ENCODE measurements around the gene ARMC8.
"Not testable (repeated sequence)": the region's sequence is repeated elsewhere in the genome, so short reads cannot be mapped to it uniquely, and the experiment has no call there.

ARMC8 gene, protein sequence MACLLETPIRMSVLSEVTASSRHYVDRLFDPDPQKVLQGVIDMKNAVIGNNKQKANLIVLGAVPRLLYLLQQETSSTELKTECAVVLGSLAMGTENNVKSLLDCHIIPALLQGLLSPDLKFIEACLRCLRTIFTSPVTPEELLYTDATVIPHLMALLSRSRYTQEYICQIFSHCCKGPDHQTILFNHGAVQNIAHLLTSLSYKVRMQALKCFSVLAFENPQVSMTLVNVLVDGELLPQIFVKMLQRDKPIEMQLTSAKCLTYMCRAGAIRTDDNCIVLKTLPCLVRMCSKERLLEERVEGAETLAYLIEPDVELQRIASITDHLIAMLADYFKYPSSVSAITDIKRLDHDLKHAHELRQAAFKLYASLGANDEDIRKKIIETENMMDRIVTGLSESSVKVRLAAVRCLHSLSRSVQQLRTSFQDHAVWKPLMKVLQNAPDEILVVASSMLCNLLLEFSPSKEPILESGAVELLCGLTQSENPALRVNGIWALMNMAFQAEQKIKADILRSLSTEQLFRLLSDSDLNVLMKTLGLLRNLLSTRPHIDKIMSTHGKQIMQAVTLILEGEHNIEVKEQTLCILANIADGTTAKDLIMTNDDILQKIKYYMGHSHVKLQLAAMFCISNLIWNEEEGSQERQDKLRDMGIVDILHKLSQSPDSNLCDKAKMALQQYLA

DNA sequence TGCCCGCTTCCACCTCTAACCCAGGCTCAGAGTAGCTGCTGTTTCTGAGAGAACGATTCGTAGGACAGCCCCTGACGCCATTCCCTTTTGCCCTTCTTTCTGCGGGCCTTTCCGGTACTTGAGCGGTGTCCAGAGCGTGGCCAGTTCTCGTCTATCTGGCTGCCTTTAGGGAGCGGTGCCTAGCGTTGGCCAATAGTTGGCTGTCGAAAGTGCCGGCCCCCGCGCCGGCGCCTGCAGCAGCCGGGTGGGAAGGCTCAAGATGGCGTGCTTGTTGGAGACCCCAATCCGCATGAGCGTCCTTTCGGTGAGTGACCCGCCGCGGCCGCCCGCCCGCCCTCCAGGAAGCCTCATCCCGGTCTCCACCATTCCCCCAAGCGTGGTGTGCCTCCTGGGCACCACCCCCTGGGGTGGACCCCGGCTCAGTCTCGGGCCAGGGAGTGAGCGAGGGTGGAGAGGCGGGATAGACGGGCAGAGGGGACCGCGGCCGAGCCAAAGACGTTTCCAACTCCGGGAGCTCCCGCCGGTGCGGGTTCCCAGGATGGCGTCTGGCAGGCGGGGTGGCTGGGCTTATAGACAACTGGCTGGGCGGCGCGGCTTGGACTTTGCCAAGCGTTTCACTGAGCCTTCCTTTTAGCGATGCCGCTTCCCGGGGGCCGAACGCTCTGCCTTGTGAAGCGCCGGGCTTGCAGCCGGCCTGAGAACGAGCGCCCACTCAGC is at the start of gene ARMC8:
TSS of gene ARMC8 (plus strand) at position 6 of the 717 bp plus-strand sequence. CDS start at position 260, 254 bp downstream.
- no peak for DNase-seq

DNA sequence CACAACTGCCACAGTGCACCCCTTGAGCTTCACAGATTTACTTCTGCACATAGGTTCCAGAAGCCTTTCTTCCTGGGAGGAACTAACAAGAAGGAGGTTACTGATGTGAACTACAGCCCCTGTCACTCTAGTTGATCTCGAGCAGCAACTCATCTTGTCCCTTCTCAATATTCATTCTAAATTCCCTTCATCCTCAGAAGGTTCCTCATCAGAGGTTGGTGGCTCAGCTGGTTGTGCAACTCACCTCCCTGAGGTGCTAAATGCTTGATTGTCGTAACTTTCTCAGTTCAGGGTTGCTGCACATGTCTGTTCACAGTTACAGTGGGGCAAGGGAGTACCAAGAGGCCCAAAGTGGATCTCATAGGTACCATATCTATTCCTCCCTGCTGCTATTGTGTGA is 49.2 kb upstream of the ARMC8 start:
- no peak for DNase-seq

DNA sequence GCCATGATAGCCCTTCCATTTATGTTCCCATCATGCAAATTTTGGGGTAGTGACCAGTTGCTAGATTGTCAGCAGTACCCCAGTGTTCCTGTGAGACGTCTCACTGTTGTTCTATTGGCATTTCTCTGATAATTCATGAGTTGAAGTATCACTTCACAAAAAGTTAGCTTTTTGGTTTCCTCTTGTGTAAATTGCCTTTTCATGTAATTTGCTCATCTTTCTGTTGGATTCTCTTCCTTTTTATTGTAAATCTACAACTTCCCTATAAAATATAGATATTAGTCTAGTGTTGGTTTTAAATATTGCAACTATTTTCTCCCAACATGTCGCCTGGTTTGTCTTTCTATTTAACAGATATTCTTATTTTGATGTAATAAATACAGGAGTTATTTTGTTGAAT is 47.4 kb upstream of the ARMC8 start:
- DNase-seq: no peak

DNA sequence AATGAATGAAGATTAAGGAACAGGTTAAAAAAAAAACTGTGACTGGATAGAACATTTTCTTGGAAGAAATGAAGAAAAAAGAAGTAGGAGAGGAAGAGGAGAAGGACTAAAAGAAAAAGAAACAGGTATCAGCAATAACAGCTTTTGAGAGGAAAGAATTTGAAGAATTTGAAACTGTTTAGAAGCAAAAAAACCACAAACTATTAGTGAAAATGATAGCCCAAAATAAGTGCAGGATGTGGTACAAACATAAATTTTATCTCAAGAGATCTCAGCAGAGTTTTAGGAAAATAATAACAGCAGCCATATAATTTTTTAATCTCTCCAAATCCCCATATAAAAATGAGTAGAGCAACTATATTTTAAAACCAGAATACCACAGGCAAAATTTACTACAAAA is 46.2 kb upstream of the ARMC8 start:
- no peak for DNase-seq

DNA sequence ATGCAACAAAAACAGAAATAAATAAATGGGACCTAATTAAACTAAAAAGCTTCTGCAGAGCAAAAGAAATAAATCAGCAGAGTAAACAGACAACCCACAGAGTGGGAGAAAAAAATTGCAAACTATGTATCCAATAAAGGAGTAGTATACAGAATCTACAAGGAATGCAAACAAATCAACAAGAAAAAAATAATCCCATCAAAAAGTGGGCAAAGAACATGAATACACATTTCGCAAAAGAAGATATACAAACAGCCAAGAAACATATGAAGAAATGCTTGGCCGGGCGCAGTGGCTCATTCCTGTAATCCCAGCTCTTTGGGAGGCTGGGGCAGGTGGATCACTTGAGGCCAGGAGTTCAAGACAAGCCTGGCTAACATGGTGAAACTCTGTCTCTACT is 44.9 kb upstream of the ARMC8 start:
- not testable (repeated sequence) for DNase-seq

DNA sequence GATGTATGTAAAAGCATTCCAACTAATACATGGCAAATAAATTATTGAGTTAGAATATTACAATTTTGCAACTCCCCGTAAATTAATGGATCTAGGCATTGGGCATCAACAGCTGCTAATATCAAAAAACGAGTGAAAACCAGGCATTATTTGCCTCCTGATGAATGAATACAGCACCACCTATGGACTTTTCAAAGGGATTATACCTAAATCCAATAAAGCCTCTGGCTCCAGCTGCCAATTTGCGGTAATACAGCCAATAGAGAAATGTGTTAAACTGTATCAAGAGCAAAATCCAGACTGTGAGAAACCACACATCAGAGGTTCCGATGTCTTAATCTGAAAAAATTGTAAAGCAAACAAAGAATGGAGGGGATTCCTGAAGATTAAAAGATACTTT is 38.6 kb upstream of the ARMC8 start:
- DNase-seq: no peak

DNA sequence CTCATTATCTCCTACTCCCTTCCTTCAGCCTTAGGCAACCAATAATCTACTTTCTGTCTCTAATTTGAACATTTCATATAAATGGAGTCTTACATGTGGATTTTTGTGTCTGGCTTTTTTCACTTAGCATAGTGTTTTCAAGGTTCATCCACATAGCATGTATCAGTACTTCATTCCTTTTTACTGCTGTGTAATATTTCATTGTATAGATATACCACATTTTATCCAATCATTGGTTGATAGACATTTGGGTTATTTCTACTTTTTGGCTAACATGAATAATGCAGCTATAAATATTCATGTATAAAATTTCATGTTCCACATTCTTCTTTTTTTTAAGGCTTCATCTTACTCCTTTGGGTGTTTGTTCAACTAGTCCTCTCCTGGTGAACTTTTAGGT is 32.6 kb upstream of the ARMC8 start:
- DNase-seq: no peak

DNA sequence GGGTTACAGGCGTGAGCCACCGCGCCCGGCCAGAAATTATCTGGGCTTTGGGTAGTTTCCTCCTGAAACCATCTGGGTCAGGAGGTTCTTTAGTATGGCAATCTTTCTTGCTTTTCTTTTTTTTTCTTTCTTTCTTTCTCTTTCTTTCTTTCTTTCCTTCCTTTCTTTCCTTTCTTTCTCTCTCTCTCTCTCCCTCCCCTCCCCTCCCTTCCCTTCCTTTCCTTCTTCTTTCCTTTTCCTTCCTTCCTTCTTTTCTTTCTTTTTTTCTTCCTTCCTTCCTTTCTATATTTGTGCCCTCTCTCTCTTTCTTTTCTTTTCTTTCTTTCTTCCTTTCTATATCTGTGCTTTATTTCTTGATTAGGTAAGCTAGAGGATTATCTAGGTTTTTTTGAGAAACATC is 29.4 kb upstream of the ARMC8 start:
- DNase-seq: no peak

DNA sequence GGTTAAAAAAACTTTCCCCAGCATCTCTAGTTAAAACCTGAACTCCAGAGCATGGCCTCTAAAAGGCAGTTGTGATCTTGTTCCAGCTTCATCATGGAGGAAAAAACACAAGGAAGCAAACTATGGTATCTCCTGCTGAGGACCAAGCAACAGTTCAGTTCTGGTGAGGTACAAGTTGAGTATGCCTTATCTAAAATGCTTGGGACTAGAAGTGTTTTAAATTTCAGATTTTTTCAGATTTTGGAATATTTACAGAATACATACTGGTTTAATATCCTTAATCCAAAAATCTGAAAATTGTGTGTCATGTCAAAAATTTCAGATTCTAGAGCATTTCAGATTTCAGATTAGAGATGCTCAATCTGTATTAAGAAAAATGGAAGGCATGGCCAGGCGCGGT is 22.0 kb upstream of the ARMC8 start:
- DNase-seq: no peak

DNA sequence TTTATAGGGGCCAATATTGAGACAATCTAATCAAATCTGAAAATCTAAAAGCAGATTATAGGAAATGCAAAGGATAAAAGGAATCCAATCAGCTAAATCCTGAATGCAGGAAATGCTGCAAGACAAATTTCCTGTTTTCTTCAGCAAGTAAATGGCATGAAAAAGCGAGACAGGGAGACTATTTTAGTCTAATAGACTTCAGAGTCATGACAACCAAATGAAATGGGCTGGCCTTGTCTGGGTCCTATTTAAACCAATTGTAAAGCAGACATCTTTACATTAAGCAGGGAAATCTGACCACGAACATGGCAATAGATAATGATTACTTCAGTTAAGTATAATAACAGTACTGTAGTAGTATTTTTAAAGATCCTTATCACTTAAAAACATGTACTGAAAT is 14.5 kb upstream of the ARMC8 start:
- DNase-seq: no peak

DNA sequence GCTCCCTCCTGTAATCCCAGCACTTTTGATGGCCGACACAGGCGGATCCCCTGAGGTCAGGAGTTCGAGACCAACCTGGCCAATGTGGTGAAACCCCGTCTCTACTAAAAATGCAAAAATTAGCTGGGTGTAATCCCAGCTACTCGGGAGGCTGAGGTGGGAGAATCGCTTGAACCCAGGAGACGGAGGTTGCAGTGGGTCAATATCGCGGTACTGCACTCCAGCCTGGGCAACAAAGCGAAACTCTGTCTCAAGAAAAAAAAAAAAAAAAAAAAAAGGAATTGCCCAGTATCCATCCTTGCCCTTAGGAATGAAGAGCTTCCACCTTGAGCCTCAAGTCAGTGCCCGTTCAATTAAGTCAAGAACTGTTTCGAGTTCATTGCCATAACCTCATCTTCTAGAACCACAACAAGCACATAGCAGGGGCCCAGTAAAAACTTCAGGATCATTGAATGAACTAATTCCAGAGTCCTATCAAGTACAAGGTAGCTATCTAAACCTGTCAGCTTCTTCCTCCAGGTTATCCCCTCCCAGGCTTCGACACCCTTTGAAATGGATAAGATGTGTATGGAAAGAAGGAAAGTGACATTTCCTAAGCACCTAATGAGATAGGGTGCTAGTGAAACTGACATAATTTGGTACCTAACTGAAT is 13.2 kb upstream of the ARMC8 start:
- DNase-seq: no peak

DNA sequence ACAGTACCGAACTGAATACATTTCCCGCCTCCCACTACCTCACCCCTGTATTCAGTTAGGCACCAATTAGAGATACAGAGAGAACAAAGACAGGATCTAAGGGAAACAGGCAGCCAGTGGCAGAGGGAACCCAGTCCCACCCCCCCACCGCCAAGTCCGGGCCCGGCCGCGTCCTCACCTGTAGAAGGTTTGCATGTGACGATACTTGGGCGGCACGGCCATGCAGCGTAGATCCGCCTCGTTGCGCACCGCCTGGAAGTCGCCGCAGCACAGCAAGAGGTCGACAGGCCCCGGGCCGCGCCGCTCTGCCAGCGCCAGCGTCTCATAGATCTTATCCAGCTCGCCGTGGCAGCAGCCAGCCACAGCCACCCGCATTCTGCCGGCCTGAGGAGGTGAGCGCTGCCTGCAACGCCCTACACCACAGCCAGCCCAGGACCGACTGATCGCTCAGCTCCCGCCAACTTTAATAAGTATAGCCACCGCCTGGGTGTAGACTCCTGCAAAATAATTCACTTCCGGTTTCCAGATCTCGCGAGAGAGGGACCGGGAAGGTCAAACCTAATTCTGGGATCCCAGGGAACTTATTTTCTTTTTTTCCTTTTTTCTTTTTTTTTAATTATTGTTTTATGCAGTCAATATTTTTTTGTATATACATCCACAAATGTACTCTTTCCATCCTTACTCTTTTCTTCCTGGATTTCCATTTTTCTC is 12.5 kb upstream of the ARMC8 start, which contains the start of gene DBR1:
TSS of gene DBR1 (minus strand) at position 501 of the 711 bp plus-strand sequence. CDS start at position 375, 126 bp downstream.
- DNase-seq: peak; percentile 77

DNA sequence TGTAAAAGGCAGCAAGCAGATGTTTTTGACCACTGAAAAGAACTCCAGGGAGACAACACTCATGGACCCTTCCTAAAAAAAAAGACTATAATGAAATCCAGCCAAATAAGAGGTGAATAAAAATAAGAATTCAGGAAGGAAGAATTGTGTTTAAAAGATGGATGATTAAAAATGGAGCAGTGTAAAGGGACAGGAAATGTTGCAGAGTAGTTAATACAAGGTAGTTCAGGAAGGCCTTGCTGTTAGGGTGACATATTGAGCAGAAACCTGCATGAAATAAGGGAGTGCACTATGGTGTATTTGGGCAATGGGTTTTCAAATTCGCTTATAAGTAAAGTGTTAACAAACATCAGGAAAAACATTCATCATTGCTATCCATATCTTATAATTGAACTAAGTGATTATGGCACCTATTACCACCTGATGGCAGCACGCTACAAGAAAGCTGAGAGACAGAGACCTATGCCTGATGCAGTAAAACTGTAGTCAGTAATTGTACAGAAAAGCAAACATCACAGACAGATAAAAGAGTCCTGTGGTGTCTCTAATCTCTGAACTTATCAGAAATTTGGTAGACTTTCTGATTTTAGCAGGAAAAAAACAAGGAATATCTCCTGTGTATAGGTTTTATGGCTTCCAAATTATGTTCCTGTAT is 6.6 kb upstream of the ARMC8 start:
- DNase-seq: no peak

DNA sequence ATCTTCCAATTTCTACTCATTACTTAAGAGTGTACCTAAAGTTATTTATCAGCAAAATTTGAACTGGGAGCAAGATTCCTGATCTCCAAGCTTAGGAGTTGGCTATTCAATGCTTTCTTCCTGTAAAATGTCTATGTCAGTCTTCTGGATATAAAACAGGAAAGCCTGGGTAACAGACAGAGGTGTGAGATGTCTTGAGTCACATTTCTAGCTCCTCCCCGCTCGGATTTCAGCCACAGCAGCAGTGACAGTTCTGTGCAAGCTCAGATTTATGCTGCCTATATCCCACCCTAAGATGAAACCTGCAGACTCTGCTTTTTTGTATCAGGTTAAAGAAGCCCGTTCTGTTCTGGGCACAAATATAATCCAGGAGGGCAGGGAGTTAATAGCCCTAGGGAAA is 2.1 kb upstream of the ARMC8 start:
- DNase-seq: no peak

DNA sequence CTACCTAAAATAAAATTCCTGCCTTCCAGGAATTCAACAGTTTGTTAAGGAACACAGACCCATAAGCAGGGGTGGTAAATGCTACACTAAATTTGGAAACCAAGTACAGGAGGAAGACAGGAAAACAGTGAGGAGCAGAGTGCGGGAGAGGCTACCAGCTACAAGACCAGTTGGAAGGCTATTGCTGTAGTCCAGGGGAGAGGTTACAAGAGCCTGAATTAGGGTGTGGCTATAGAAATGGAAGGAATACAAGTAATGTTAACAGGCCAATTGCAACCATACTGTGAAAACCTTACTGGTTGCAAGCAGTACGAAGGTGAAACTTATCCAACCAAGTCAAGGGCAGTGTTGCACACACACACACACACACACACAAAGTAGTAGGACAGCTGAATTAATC is 880 bp upstream of the ARMC8 start:
- no peak for DNase-seq

DNA sequence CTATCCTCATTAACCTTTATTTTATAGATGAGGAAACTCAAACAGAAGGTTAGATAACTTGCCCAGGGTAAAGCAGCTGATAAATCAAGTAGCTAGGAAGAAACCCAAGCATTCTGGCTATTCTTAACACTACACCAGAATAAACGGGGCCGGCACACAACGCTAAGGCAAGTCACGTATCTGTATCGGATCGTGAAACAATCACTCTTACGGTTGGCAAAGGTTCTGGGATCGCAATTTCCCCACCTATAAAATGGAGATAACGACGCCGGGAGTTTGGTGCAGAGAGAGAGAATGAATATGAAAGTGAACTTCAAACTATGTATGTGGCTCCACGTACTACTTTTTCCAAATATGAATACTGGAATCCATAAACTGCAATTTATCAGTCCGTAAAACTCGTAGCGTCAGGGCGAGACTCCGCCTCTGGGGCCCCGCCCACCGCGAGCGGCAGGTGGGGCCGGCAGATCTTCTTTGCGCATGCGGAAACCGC is 252 bp upstream of the ARMC8 start:
- peak; percentile 90 for DNase-seq

DNA sequence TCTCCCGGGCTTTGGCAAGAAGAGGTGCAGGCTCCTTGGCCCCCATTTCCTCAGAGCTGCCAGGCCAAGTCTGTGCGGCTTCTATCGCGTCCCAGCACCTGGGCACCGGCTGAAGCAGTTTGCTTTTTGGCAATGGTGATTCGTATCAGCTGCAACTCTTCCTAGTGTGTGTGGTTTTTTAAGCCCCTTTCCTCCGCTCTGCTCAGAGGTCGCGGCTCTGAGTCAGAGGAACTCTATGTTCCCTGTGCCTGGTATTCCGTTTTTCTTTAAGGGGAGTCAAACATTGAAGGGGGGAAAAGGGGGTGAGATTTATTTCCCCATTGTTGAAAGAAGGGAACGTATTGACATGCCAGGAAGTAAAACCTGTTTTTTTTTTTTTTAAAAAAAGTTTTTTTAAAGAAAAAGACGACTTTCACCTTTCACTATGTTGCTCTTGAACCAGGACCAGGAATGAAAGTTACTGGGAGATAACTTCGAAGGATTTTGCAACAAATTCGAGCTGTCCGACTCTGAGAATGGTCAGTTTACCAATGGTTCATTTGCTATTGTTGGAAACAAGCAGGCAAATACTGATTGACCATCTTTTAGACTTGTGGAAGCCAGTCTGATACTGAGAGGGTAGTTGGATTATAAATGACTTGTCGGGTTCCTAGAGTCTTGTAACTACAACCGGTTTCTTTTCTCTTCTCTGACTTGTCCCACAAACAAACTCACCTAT is 1.1 kb downstream of the ARMC8 start:
- no peak for DNase-seq

DNA sequence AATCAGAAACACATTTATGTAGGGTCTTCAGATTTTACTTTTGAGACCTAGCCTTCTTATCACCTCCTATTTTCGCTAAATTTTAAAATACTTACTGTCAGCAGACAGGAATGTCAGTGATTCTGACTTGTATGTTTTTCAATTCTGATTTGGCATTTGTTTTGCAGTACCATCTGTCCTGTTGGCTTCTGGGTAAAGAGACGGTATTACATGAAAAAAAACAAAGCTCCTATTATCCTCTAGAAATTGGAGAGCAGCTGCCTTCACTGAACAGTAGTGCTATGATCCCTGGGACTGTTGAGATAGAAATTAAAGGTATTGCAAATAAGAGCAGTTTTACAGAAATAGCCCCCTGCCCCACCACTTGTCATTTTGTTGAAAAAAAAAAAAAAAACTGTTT is 8.4 kb downstream of the ARMC8 start:
- DNase-seq: no peak

DNA sequence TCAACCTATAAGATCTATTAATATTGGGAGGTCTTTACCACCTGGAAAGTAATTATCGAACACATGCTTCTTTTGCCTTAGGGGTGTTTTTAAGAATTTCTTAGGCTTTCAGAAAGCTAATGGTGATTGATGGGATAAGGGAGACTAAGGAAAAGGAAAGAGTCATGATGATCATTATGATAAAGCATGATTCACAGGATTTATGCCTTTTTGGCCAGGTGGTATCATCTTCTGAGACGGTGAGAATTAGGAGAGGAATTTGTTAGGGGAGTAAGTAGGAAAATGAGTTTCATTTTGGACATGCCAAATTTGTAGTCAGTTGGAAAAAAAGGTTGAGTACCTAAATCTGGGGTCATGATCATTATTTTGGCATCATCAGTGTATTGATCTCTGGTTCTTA is 8.9 kb downstream of the ARMC8 start:
- no peak for DNase-seq

DNA sequence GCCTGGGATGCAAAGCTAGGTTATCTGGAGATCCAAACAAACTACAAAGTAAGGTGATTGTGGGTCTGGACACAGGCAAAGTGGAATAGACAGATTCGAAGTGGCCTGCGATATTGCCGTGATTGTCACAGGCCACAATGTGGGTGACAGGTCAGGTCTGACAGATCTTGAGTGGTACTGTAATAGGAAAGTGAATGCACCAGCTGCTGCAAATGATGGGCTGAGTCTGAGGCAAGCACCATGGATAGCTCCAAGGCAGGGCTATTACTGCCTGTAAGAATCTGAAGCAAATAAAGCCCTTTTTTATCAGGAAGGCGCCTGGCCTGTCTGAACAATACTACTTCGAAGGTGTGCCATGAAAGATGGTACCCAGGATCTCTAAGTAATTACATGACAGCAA is 10.0 kb downstream of the ARMC8 start:
- DNase-seq: no peak

DNA sequence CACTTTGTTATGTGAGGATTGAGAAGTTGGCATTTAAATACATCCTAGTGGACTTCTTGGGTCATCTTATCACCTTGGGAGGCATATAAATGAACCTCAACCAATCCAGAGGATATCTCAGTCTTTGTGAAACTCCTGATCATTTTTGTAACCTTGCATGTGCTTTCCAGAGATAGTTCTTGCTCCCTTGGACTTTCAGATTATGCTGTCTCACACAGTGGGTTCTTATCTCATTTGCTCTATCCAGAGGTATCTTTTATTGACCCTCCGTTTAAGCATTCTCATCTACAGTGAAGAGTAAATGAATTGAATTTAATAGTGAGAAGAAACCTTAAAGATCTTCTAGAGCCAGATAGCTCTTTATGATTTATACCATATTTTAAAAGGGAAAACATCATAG is 10.4 kb downstream of the ARMC8 start:
- no peak for DNase-seq

Measured in activated T-cell treated with anti-CD3 and anti-CD28 coated beads, Interleukin-2, amount 50 U/mL, for 1 hour (primary cell).